K562 (cell line): ENCODE measurements around the gene CCT5. TPM values are rescaled to one million over a fixed set of nuclear protein-coding genes. Genes with fewer than 3 reads are reported as not detected.

ENCODE experiments used
- ADNP ChIP-seq: fragments of 200-800 bp; sonication (Bioruptor generic); IDR thresholded peaks from 2 replicates; pipeline ENCODE4 v1.6.1; 2016; ENCODE audit warnings: missing genetic modification characterization, missing compliant biosample characterization
- BACH1 ChIP-seq: fragments of 200-800 bp; sonication (Bioruptor generic); IDR thresholded peaks from 2 replicates; pipeline ENCODE4 v1.6.1; 2016; ENCODE audit warnings: missing genetic modification characterization, missing compliant biosample characterization
- BHLHE40 ChIP-seq: IDR thresholded peaks from 2 replicates; pipeline ENCODE4 v1.6.1; 2011; ENCODE audit warnings: low read length, improper control_type of control experiment
- EGR1 ChIP-seq: fragments of 450-650 bp; conservative IDR thresholded peaks from 2 replicates; pipeline ENCODE4 v1.6.1; 2017; ENCODE audit warnings: mild to moderate bottlenecking
- KAT8 ChIP-seq: fragments of 450-650 bp; IDR thresholded peaks from 2 replicates; pipeline ENCODE4 v1.6.1; 2016; ENCODE audit warnings: low read depth, mild to moderate bottlenecking
- KDM4B ChIP-seq, 2 experiments: fragments of 450-650 bp in 1 of 2; sonication (generic) in 1 of 2; IDR thresholded peaks; 2 replicates each; pipeline ENCODE4 v1.6.1; 2016 to 2017; ENCODE audit warnings: borderline replicate concordance in 2 of 2, antibody characterized with exemption in 1 of 2, low read depth in 1 of 2, mild to moderate bottlenecking in 1 of 2
- PYGO2 ChIP-seq: fragments of 450-650 bp; IDR thresholded peaks from 2 replicates; pipeline ENCODE4 v1.6.1; 2016; ENCODE audit warnings: mild to moderate bottlenecking, missing genetic modification characterization, moderate library complexity, missing compliant biosample characterization
- RBFOX2 ChIP-seq: fragments of 200-400 bp; formaldehyde crosslinking; IDR thresholded peaks from 2 replicates; pipeline ENCODE4 v1.6.1; 2017; ENCODE audit warnings: low read depth, mild to moderate bottlenecking, low read length, moderate library complexity
- SMAD1 ChIP-seq: fragments of 150-350 bp; IDR thresholded peaks from 2 replicates; pipeline ENCODE4 v1.6.1; 2014; ENCODE audit warnings: low read length, low read depth; ENCODE audit not compliant: partially characterized antibody
- SMAD3 ChIP-seq: fragments of 450-650 bp; formaldehyde crosslinking; conservative IDR thresholded peaks from 2 replicates; pipeline ENCODE4 v1.4.0; 2020; ENCODE audit warnings: mild to moderate bottlenecking
- TAF15 ChIP-seq: fragments of 200-400 bp; formaldehyde crosslinking; IDR thresholded peaks from 2 replicates; pipeline ENCODE4 v1.6.1; 2017; ENCODE audit warnings: mild to moderate bottlenecking, low read depth, low read length, moderate library complexity
- TAF9B ChIP-seq: fragments of 450-650 bp; IDR thresholded peaks from 2 replicates; pipeline ENCODE4 v1.6.1; 2018; ENCODE audit warnings: mild to moderate bottlenecking; ENCODE audit not compliant: partially characterized antibody
- ZBED1 ChIP-seq: IDR thresholded peaks from 2 replicates; pipeline ENCODE4 v1.6.1; 2014
- ZNF274 ChIP-seq: IDR thresholded peaks from 2 replicates; pipeline ENCODE4 v1.6.1; 2011; ENCODE audit warnings: low read depth, mild to moderate bottlenecking, low read length, moderate library complexity, borderline replicate concordance
- ZNF311 ChIP-seq: fragments of 250-450 bp; sonication (Bioruptor Pico); IDR thresholded peaks from 2 replicates; pipeline ENCODE4 v1.4.0; 2020; ENCODE audit warnings: mild to moderate bottlenecking, moderate library complexity
- polyA plus RNA-seq, 8 experiments: library from polyadenylated mRNA; depleted of rRNA in 4 of 8; stranded (reverse) in 5 of 8; unstranded in 3 of 8; fragments of >200 nt; fragmentation: Nextera tagmentation in 2 of 8; fragmentation: Illumina TruSeq in 1 of 8; extraction: Ambion mirVana in 2 of 8; extraction: Trizol in 1 of 8; gene quantifications; 2 replicates each; pipeline versions ENCODE4 v1.2.1 to v1.2.3, GENCODE V29; 2011 to 2014; ENCODE audit warnings: inconsistent platforms in 1 of 8, missing spikeins in 1 of 8
- total RNA-seq, 7 experiments: library from RNA; depleted of rRNA in 6 of 7; stranded (reverse); fragments of >200 nt in 6 of 7; fragmentation: Illumina TruSeq in 2 of 7; extraction: Trizol in 2 of 7; gene quantifications; 2 replicates each; pipeline versions ENCODE4 v1.2.1 to v1.2.3, GENCODE V29; 2011 to 2021; ENCODE audit warnings: low replicate concordance in 1 of 7
- TF ChIP-seq, protein P1 (sequence below), 2 experiments: fragments of 450-650 bp; conservative IDR thresholded peaks; 2 replicates each; pipeline ENCODE4 v1.6.1; 2017; ENCODE audit warnings: mild to moderate bottlenecking in 2 of 2, moderate library complexity in 2 of 2
- TF ChIP-seq, protein P2 (sequence below): fragments of 250-450 bp; sonication (Bioruptor Pico); IDR thresholded peaks from 2 replicates; pipeline ENCODE4 v1.5.1; 2021; ENCODE audit warnings: mild to moderate bottlenecking
- TF ChIP-seq, protein P3 (sequence below): sonication (generic); formaldehyde crosslinking; IDR thresholded peaks from 2 replicates; pipeline ENCODE4 v1.8.0; 2022; ENCODE audit warnings: mild to moderate bottlenecking, missing genetic modification reagents
- TF ChIP-seq, protein P4 (sequence below): fragments of 250-450 bp; sonication (Bioruptor Pico); IDR thresholded peaks from 2 replicates; pipeline ENCODE4 v1.8.0; 2021; ENCODE audit warnings: moderate library complexity, mild to moderate bottlenecking, inconsistent platforms

CCT5 gene
- total and polyA plus RNA-seq, 9 of the 15 experiments (the other 6 are each of a cell fraction or from before 2014, with no cell fraction given), result 782 to 1,606 (median 1,153) TPM

DNA sequence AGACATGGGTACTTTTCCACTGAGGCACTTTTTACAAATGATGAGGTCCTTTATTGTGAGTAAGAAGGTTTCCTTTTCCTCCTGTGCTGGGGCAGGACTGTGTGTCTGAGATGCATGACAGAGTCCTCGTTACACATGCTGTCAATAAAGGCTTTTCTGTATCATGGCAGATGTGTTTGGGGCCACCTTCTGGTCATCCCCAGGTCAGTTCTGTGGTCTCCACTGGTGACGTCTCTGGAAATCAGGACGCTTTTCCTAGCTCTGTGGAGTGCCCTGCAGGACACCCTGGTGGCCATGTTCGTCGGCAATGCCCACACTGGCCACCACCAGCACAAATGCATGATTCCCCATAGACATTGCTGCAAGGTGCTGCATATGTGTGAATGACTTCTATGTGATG, 54.9 kb downstream of the CCT5 start (continued):
- TF ChIP-seq KDM4B (IDR thresholded peaks at IDR 0.05; ENCODE audit: borderline replicate concordance in 2 of 2, low read depth in 1 of 2) (no peak), PYGO2 (tag) (no peak), ADNP (tag) (no peak), TAF15 (no peak), ZBED1 (no peak), ZNF274 (no peak), EGR1 (no peak), RBFOX2 (no peak), BHLHE40 (peak; percentile 45), ZNF311 (CRISPR knock-in tag) (no peak), TAF9B (no peak), KAT8 (no peak), SMAD3 (CRISPR knock-in tag) (no peak), BACH1 (tag) (no peak), SMAD1 (no peak)
- TF ChIP-seq, protein P1, sequence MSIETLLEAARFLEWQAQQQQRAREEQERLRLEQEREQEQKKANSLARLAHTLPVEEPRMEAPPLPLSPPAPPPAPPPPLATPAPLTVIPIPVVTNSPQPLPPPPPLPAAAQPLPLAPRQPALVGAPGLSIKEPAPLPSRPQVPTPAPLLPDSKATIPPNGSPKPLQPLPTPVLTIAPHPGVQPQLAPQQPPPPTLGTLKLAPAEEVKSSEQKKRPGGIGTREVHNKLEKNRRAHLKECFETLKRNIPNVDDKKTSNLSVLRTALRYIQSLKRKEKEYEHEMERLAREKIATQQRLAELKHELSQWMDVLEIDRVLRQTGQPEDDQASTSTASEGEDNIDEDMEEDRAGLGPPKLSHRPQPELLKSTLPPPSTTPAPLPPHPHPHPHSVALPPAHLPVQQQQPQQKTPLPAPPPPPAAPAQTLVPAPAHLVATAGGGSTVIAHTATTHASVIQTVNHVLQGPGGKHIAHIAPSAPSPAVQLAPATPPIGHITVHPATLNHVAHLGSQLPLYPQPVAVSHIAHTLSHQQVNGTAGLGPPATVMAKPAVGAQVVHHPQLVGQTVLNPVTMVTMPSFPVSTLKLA (conservative IDR thresholded peaks at IDR 0.05), result peak; percentile 73 to 75
- TF ChIP-seq, protein P2, sequence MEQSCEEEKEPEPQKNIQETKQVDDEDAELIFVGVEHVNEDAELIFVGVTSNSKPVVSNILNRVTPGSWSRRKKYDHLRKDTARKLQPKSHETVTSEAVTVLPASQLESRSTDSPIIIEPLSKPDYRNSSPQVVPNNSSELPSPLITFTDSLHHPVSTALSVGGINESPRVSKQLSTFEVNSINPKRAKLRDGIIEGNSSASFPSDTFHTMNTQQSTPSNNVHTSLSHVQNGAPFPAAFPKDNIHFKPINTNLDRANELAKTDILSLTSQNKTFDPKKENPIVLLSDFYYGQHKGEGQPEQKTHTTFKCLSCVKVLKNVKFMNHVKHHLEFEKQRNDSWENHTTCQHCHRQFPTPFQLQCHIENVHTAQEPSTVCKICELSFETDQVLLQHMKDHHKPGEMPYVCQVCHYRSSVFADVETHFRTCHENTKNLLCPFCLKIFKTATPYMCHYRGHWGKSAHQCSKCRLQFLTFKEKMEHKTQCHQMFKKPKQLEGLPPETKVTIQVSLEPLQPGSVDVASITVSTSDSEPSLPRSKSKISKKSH (CRISPR knock-in tag), result no peak
- TF ChIP-seq, protein P3, sequence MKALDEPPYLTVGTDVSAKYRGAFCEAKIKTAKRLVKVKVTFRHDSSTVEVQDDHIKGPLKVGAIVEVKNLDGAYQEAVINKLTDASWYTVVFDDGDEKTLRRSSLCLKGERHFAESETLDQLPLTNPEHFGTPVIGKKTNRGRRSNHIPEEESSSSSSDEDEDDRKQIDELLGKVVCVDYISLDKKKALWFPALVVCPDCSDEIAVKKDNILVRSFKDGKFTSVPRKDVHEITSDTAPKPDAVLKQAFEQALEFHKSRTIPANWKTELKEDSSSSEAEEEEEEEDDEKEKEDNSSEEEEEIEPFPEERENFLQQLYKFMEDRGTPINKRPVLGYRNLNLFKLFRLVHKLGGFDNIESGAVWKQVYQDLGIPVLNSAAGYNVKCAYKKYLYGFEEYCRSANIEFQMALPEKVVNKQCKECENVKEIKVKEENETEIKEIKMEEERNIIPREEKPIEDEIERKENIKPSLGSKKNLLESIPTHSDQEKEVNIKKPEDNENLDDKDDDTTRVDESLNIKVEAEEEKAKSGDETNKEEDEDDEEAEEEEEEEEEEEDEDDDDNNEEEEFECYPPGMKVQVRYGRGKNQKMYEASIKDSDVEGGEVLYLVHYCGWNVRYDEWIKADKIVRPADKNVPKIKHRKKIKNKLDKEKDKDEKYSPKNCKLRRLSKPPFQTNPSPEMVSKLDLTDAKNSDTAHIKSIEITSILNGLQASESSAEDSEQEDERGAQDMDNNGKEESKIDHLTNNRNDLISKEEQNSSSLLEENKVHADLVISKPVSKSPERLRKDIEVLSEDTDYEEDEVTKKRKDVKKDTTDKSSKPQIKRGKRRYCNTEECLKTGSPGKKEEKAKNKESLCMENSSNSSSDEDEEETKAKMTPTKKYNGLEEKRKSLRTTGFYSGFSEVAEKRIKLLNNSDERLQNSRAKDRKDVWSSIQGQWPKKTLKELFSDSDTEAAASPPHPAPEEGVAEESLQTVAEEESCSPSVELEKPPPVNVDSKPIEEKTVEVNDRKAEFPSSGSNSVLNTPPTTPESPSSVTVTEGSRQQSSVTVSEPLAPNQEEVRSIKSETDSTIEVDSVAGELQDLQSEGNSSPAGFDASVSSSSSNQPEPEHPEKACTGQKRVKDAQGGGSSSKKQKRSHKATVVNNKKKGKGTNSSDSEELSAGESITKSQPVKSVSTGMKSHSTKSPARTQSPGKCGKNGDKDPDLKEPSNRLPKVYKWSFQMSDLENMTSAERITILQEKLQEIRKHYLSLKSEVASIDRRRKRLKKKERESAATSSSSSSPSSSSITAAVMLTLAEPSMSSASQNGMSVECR (CRISPR knock-in tag), result peak; percentile 67
- TF ChIP-seq, protein P4, sequence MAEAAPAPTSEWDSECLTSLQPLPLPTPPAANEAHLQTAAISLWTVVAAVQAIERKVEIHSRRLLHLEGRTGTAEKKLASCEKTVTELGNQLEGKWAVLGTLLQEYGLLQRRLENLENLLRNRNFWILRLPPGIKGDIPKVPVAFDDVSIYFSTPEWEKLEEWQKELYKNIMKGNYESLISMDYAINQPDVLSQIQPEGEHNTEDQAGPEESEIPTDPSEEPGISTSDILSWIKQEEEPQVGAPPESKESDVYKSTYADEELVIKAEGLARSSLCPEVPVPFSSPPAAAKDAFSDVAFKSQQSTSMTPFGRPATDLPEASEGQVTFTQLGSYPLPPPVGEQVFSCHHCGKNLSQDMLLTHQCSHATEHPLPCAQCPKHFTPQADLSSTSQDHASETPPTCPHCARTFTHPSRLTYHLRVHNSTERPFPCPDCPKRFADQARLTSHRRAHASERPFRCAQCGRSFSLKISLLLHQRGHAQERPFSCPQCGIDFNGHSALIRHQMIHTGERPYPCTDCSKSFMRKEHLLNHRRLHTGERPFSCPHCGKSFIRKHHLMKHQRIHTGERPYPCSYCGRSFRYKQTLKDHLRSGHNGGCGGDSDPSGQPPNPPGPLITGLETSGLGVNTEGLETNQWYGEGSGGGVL, result no peak
